Measurements from ENCODE around the gene DNAJB8. TPM values are rescaled to one million over a fixed set of nuclear protein-coding genes. Genes with fewer than 3 reads are reported as not detected.

Gene DNAJB8
- total and polyA plus RNA-seq, 9 of the 15 experiments (the other 6 are each of a cell fraction or from before 2014, with no cell fraction given) = not detected

DNA sequence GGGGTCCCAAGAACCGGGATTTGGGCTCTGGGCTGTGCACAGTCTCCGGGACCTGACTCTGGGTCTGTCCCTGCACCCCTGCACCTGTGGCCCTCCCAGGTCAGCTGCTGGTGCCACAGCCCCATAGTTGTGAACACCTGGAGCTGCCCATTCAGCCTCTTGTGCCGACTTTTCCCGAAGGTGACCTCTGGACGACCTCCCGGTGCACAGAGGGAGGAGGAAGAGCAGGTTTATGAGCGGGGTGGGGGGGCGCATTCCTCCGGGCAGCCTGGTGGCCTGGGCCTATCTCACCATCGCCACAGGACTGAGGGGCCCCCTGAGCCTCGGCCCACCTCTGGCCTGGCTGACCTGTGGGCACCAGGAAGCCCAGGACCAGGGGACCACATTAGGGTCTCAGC is 45.3 kb downstream of the DNAJB8 start:
- Histone ChIP-seq H3K27me3 (ENCODE audit: control insufficient read depth in 2 of 2, insufficient read depth in 2 of 2, low read length in 2 of 2) (no peaks in the 10 kb centered on the region), H3K4me1 (replicated peaks in 1 of 2; ENCODE audit: control insufficient read depth in 2 of 2, insufficient read depth in 2 of 2, low read length in 2 of 2) (peaks cover 59 to 88% of the 10 kb centered on the region in 2 experiments), H3K36me3 (ENCODE audit: control insufficient read depth, insufficient read depth, low read length) (no peaks in the 10 kb centered on the region), H3K9ac (ENCODE audit: insufficient read depth in 1 of 2, low read depth in 2 of 2, low read length in 2 of 2) (peak overlapping the region; percentile 20 to 85; a peak in 3 of 4 replicates), H3K9me1 (ENCODE audit: control insufficient read depth, insufficient read depth, low read length) (no peaks in the 10 kb centered on the region), H3K9me3 (replicated peaks; ENCODE audit: control insufficient read depth, insufficient read depth, low read depth, low read length) (peaks cover 2% of the 10 kb centered on the region; the same call in 1 of the 2 replicates), H2AFZ (ENCODE audit: low read depth, low read length) (no peak overlapping the region), H4K20me1 (replicated peaks; ENCODE audit: control insufficient read depth, insufficient read depth, low read length) (no peaks in the 10 kb centered on the region), H3K27ac (ENCODE audit: extremely low read depth, low read depth, low read length) (peak overlapping the region; percentile 32; the same call in 1 of the 3 replicates), H3K4me3 (no peak overlapping the region), H3K4me2 (ENCODE audit: insufficient read depth, low read length) (no peak overlapping the region), H3K79me2 (ENCODE audit: control insufficient read depth, insufficient read depth, low read length) (peaks cover 16% of the 10 kb centered on the region)
- CTCF ChIA-PET (ENCODE audit: low intra/inter-chr PET ratio) = no interaction called here
- ATAC-seq (no peak), DNase-seq (ENCODE audit: extremely low read depth in 1 of 4, low spot score in 3 of 4) (no peak), FAIRE-seq (no peak)
- WGBS (ENCODE audit: insufficient coverage, low coverage, missing lambda C conversion rate) = 39% methylated on average over 6 of the region's 11 CpGs
- intact Hi-C loops (cut with micrococcal nuclease) = no loop called here
- POLR2A ChIA-PET = interaction anchor here (0.6 kb wide), 2 partner anchors 135 to 846 kb away, joined by 3 read pairs; no protein-coding TSS in a partner anchor
- in situ Hi-C loops (cut with MboI) = no loop called here
- BruUV-seq (replicated peaks) = no TSS peak
- TF ChIP-seq POLR2G (IDR thresholded peaks at IDR 0.05; ENCODE audit: low read depth, low read length) (peak; percentile 35; the same call in 1 of the 2 replicates), CHCHD3 (CRISPR knock-in tag; IDR thresholded peaks at IDR 0.05) (no peak), ETV5 (CRISPR knock-in tag; IDR thresholded peaks at IDR 0.05; ENCODE audit: low read depth) (no peak), FOSL1 (tag; conservative IDR thresholded peaks at IDR 0.05) (no peak), NRF1 (conservative IDR thresholded peaks at IDR 0.05 in 1 of 2, IDR thresholded peaks at IDR 0.05 in 1 of 2) (no peak)
- TF ChIP-seq, protein P1, sequence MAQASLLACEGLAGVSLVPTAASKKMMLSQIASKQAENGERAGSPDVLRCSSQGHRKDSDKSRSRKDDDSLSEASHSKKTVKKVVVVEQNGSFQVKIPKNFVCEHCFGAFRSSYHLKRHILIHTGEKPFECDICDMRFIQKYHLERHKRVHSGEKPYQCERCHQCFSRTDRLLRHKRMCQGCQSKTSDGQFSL (CRISPR knock-in tag; IDR thresholded peaks at IDR 0.05) = peak; percentile 70; the same call in 1 of the 2 replicates
- TF ChIP-seq, protein P1 (tag; IDR thresholded peaks at IDR 0.05) = 0 out of 4 replicates have a peak, but pooled peaks of 1 of the 2 experiments have one; percentile 20
- TF ChIP-seq, protein P2, sequence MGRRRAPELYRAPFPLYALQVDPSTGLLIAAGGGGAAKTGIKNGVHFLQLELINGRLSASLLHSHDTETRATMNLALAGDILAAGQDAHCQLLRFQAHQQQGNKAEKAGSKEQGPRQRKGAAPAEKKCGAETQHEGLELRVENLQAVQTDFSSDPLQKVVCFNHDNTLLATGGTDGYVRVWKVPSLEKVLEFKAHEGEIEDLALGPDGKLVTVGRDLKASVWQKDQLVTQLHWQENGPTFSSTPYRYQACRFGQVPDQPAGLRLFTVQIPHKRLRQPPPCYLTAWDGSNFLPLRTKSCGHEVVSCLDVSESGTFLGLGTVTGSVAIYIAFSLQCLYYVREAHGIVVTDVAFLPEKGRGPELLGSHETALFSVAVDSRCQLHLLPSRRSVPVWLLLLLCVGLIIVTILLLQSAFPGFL (CRISPR knock-in tag; IDR thresholded peaks at IDR 0.05) = no peak
- TF ChIP-seq, protein P3, sequence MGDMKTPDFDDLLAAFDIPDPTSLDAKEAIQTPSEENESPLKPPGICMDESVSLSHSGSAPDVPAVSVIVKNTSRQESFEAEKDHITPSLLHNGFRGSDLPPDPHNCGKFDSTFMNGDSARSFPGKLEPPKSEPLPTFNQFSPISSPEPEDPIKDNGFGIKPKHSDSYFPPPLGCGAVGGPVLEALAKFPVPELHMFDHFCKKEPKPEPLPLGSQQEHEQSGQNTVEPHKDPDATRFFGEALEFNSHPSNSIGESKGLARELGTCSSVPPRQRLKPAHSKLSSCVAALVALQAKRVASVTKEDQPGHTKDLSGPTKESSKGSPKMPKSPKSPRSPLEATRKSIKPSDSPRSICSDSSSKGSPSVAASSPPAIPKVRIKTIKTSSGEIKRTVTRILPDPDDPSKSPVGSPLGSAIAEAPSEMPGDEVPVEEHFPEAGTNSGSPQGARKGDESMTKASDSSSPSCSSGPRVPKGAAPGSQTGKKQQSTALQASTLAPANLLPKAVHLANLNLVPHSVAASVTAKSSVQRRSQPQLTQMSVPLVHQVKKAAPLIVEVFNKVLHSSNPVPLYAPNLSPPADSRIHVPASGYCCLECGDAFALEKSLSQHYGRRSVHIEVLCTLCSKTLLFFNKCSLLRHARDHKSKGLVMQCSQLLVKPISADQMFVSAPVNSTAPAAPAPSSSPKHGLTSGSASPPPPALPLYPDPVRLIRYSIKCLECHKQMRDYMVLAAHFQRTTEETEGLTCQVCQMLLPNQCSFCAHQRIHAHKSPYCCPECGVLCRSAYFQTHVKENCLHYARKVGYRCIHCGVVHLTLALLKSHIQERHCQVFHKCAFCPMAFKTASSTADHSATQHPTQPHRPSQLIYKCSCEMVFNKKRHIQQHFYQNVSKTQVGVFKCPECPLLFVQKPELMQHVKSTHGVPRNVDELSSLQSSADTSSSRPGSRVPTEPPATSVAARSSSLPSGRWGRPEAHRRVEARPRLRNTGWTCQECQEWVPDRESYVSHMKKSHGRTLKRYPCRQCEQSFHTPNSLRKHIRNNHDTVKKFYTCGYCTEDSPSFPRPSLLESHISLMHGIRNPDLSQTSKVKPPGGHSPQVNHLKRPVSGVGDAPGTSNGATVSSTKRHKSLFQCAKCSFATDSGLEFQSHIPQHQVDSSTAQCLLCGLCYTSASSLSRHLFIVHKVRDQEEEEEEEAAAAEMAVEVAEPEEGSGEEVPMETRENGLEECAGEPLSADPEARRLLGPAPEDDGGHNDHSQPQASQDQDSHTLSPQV (IDR thresholded peaks at IDR 0.05) = peak; percentile 62; the same call in 1 of the 2 replicates
- TF ChIP-seq, protein P4, sequence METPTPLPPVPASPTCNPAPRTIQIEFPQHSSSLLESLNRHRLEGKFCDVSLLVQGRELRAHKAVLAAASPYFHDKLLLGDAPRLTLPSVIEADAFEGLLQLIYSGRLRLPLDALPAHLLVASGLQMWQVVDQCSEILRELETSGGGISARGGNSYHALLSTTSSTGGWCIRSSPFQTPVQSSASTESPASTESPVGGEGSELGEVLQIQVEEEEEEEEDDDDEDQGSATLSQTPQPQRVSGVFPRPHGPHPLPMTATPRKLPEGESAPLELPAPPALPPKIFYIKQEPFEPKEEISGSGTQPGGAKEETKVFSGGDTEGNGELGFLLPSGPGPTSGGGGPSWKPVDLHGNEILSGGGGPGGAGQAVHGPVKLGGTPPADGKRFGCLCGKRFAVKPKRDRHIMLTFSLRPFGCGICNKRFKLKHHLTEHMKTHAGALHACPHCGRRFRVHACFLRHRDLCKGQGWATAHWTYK (CRISPR knock-in tag; IDR thresholded peaks at IDR 0.05) = no peak
- TF ChIP-seq, protein P5, sequence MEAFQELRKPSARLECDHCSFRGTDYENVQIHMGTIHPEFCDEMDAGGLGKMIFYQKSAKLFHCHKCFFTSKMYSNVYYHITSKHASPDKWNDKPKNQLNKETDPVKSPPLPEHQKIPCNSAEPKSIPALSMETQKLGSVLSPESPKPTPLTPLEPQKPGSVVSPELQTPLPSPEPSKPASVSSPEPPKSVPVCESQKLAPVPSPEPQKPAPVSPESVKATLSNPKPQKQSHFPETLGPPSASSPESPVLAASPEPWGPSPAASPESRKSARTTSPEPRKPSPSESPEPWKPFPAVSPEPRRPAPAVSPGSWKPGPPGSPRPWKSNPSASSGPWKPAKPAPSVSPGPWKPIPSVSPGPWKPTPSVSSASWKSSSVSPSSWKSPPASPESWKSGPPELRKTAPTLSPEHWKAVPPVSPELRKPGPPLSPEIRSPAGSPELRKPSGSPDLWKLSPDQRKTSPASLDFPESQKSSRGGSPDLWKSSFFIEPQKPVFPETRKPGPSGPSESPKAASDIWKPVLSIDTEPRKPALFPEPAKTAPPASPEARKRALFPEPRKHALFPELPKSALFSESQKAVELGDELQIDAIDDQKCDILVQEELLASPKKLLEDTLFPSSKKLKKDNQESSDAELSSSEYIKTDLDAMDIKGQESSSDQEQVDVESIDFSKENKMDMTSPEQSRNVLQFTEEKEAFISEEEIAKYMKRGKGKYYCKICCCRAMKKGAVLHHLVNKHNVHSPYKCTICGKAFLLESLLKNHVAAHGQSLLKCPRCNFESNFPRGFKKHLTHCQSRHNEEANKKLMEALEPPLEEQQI (IDR thresholded peaks at IDR 0.05) = no peak

Data from K562 (cell line).